Endothelial cell of umbilical vein (primary cell): ENCODE data around the gene MMRN1. TPM values are rescaled to one million over a fixed set of nuclear protein-coding genes. Genes with fewer than 3 reads are reported as not detected.

ENCODE experiments used
- BruUV-seq: library from RNA; stranded (reverse); fragments of 400-500 nt; replicated peaks from 2 replicates; lab custom pipeline; 2021; lab: Mats Ljungman, UMichigan
- CTCF ChIA-PET: fragments of 300-600, 350-600 bp; sonication (Branson Sonifier 250); formaldehyde crosslinking; loops from one replicate; lab custom pipeline; 2021; ENCODE audit warnings: antibody characterized with exemption, inconsistent platforms; lab: Charles Lee
- POLR2A ChIA-PET: fragments of 300-600, 350-600 bp; sonication (Branson Sonifier 250); formaldehyde crosslinking; loops from one replicate; lab custom pipeline; 2021; ENCODE audit warnings: antibody characterized with exemption, inconsistent platforms; lab: Charles Lee
- DNase-seq: peaks from one replicate; pipeline ENCODE4 v3.0.0-alpha.2; 2011; ENCODE audit warnings: low read depth, low spot score
- FAIRE-seq: peaks from 2 replicates; lab custom pipeline; 2011; peaks lifted over from hg19 to GRCh38; lab: Jason Lieb, UNC
- H2AFZ ChIP-seq: 2 replicates; pipeline ENCODE4 v1.6.0; 2012; ENCODE audit warnings: low read depth, low read length, control low read depth, inconsistent platforms
- H3K27ac ChIP-seq: 2 replicates; pipeline ENCODE4 v1.5.1; 2011; ENCODE audit warnings: low read depth, mild to moderate bottlenecking, control low read depth, low read length, moderate library complexity; ENCODE audit not compliant: insufficient read depth
- H3K27me3 ChIP-seq, 2 experiments: 2 replicates each; pipeline versions ENCODE4 v1.6.0 to v1.6.1; 2011; ENCODE audit warnings: low read length in 2 of 2, mixed read lengths in 1 of 2; ENCODE audit not compliant: control insufficient read depth in 2 of 2, insufficient read depth in 2 of 2
- H3K36me3 ChIP-seq, 2 experiments: 2 replicates in 1 of 2; 3 replicates in 1 of 2; pipeline ENCODE4 v1.5.1; 2011; ENCODE audit warnings: low read length in 2 of 2, mild to moderate bottlenecking in 1 of 2, moderate library complexity in 1 of 2; ENCODE audit not compliant: control insufficient read depth in 2 of 2, insufficient read depth in 2 of 2; ENCODE audit errors: extremely low read depth in 1 of 2
- H3K4me1 ChIP-seq: 3 replicates; pipeline ENCODE4 v1.5.1; 2011; ENCODE audit warnings: mild to moderate bottlenecking, low read length; ENCODE audit not compliant: control insufficient read depth, insufficient read depth; ENCODE audit errors: extremely low read depth
- H3K4me2 ChIP-seq: 2 replicates; pipeline ENCODE4 v1.6.1; 2011; ENCODE audit warnings: low read length, control low read depth, mixed read lengths; ENCODE audit not compliant: insufficient read depth
- H3K4me3 ChIP-seq, 3 experiments: fragments of 200-600 bp in 1 of 3; sonication (generic), shearing (Covaris generic) in 1 of 3; replicated peaks in 1 of 3; 2 replicates each; pipeline ENCODE4 v1.5.1; 2011 to 2016; ENCODE audit warnings: control low read depth in 3 of 3, low read length in 3 of 3, mild to moderate bottlenecking in 2 of 3, inconsistent platforms in 1 of 3, low read depth in 1 of 3, moderate library complexity in 1 of 3; ENCODE audit not compliant: insufficient read depth in 1 of 3
- H3K79me2 ChIP-seq: 2 replicates; pipeline ENCODE4 v1.6.0; 2012; ENCODE audit warnings: low read length, inconsistent platforms; ENCODE audit not compliant: control insufficient read depth, insufficient read depth
- H3K9ac ChIP-seq: replicated peaks from 2 replicates; pipeline ENCODE3; 2011; ENCODE audit warnings: low read length, control low read depth; ENCODE audit not compliant: insufficient read depth; ENCODE audit errors: extremely low read depth
- H3K9me1 ChIP-seq: replicated peaks from 3 replicates; pipeline ENCODE4 v1.6.0; 2011; ENCODE audit warnings: mild to moderate bottlenecking, low read length; ENCODE audit not compliant: control insufficient read depth, insufficient read depth; ENCODE audit errors: extremely low read depth
- H3K9me3 ChIP-seq: replicated peaks from 2 replicates; pipeline ENCODE4 v1.5.1; 2012; ENCODE audit warnings: low read length, inconsistent platforms; ENCODE audit not compliant: control insufficient read depth, insufficient read depth
- H4K20me1 ChIP-seq: replicated peaks from 2 replicates; pipeline ENCODE3; 2011; ENCODE audit warnings: mild to moderate bottlenecking, low read length; ENCODE audit not compliant: control insufficient read depth, insufficient read depth; ENCODE audit errors: extremely low read depth
- EZH2 ChIP-seq: IDR thresholded peaks from 2 replicates; pipeline ENCODE4 v1.6.1; 2012; ENCODE audit warnings: borderline replicate concordance, low read depth, mild to moderate bottlenecking, moderate library complexity, low read length, inconsistent platforms; ENCODE audit not compliant: severe bottlenecking
- FOS ChIP-seq: IDR thresholded peaks from 2 replicates; pipeline ENCODE4 v1.6.1; 2011; ENCODE audit warnings: mild to moderate bottlenecking, low read length, moderate library complexity, borderline replicate concordance; ENCODE audit not compliant: insufficient read depth
- GATA2 ChIP-seq: IDR thresholded peaks from 2 replicates; pipeline ENCODE4 v1.7.0; 2011; ENCODE audit warnings: low read depth, mild to moderate bottlenecking, moderate library complexity, mixed read lengths, low read length; ENCODE audit not compliant: insufficient read length, insufficient read depth
- JUN ChIP-seq: IDR thresholded peaks from 2 replicates; pipeline ENCODE4 v1.6.1; 2011; ENCODE audit warnings: borderline replicate concordance, low read depth; ENCODE audit not compliant: insufficient read length, insufficient read depth
- MYC ChIP-seq: IDR thresholded peaks from one replicate; pipeline ENCODE4 v1.6.1; 2011; ENCODE audit warnings: mild to moderate bottlenecking, low read depth, low read length
- POLR2A ChIP-seq: IDR thresholded peaks from 2 replicates; pipeline ENCODE4 v1.6.1; 2012; ENCODE audit warnings: low read depth, mild to moderate bottlenecking, control low read depth, low read length
- POLR2AphosphoS5 ChIP-seq: IDR thresholded peaks from 2 replicates; pipeline ENCODE4 v1.6.1; 2012; ENCODE audit warnings: low read depth, mild to moderate bottlenecking, control low read depth, low read length, moderate library complexity; ENCODE audit not compliant: insufficient read depth
- dilution Hi-C: fragments of 300-500 bp; cut with MboI; formaldehyde crosslinking; loops from one replicate; pipeline ENCODE4 v1.15.0; 2019; ENCODE audit warnings: low sequenced_read_pairs; ENCODE audit not compliant: extremely low pct_ligation_motif_present
- intact Hi-C: fragments of 100-400 bp; cut with micrococcal nuclease; formaldehyde crosslinking; loops from one replicate; pipeline ENCODE4 v1.10.0; 2022
- polyA plus RNA-seq, 4 experiments: library from polyadenylated mRNA; depleted of rRNA in 3 of 4; stranded (reverse) in 3 of 4; unstranded in 1 of 4; fragments of >200 nt; gene quantifications; 2 replicates each; pipeline versions ENCODE4 v1.2.1 to v1.2.3, GENCODE V29; 2011 to 2012; ENCODE audit warnings: missing spikeins in 1 of 4
- total RNA-seq: library from RNA; stranded (reverse); gene quantifications from 2 replicates; pipeline ENCODE4 v1.2.3, GENCODE V29; 2021
- TF ChIP-seq, protein P1 (sequence below), 2 donors: IDR thresholded peaks; 1 replicate in 1 of 2; 2 replicates in 1 of 2; pipeline ENCODE4 v1.5.1; 2011; ENCODE audit warnings: low read length in 2 of 2, mild to moderate bottlenecking in 2 of 2, moderate library complexity in 2 of 2, control low read depth in 1 of 2, inconsistent platforms in 1 of 2, low read depth in 1 of 2; ENCODE audit not compliant: insufficient read depth in 1 of 2; ENCODE audit errors: extremely low read depth in 1 of 2
- TF ChIP-seq, protein P2 (sequence below): IDR thresholded peaks from 2 replicates; pipeline ENCODE4 v1.6.1; 2011; ENCODE audit not compliant: insufficient read depth, insufficient read length

The MMRN1 gene
- total and polyA plus RNA-seq, 2 donors (not counting 3 experiments of a cell fraction or from before 2014, with no cell fraction given), result 143 to 414 TPM

DNA sequence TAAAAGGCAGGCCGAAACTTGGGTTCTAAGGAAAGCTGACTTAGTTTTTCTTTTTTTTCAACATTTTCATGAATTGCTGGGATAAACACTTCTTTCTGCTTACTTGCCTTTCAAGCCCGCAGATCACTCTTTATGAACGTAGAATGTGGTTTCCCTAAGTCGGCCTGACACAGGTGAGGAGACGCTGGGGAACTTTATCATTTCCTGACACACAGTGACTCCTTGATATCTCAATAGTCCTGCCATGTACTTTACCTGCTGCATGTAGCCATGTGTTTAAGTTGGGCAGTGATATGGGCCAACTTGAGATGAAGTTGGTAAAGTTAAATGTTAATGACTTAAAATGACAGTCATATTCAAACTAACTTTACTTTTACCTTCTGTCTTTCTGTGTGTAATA, 31.1 kb upstream of the MMRN1 start:
- H3K79me2 ChIP-seq, result no peaks in the 10 kb centered on the region
- no peaks in the 10 kb centered on the region for H3K27me3 ChIP-seq
- no peaks in the 10 kb centered on the region for H3K4me1 ChIP-seq
- H3K36me3 ChIP-seq, result no peaks in the 10 kb centered on the region
- CTCF ChIA-PET, result no interaction called here
- BruUV-seq, result no TSS peak
- H3K9me3 ChIP-seq, result no peaks in the 10 kb centered on the region
- FAIRE-seq, result no peak
- DNase-seq, result no peak
- H3K9ac ChIP-seq, result no peak overlapping the region
- no peak for TF ChIP-seq MYC
- no peak for TF ChIP-seq FOS
- TF ChIP-seq, protein P1, sequence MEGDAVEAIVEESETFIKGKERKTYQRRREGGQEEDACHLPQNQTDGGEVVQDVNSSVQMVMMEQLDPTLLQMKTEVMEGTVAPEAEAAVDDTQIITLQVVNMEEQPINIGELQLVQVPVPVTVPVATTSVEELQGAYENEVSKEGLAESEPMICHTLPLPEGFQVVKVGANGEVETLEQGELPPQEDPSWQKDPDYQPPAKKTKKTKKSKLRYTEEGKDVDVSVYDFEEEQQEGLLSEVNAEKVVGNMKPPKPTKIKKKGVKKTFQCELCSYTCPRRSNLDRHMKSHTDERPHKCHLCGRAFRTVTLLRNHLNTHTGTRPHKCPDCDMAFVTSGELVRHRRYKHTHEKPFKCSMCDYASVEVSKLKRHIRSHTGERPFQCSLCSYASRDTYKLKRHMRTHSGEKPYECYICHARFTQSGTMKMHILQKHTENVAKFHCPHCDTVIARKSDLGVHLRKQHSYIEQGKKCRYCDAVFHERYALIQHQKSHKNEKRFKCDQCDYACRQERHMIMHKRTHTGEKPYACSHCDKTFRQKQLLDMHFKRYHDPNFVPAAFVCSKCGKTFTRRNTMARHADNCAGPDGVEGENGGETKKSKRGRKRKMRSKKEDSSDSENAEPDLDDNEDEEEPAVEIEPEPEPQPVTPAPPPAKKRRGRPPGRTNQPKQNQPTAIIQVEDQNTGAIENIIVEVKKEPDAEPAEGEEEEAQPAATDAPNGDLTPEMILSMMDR (IDR thresholded peaks at IDR 0.05; ENCODE audit: extremely low read depth in 1 of 2, insufficient read depth in 1 of 2, low read depth in 1 of 2, low read length in 2 of 2), result no peak
- TF ChIP-seq POLR2AphosphoS5, result no peak
- TF ChIP-seq GATA2, result no peak
- TF ChIP-seq EZH2, result no peak
- TF ChIP-seq JUN, result no peak
- TF ChIP-seq, protein P2, sequence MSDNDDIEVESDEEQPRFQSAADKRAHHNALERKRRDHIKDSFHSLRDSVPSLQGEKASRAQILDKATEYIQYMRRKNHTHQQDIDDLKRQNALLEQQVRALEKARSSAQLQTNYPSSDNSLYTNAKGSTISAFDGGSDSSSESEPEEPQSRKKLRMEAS, result no peak
- TF ChIP-seq POLR2A, result no peak
- H3K4me2 ChIP-seq, result no peak overlapping the region
- no peak overlapping the region for H3K4me3 ChIP-seq
- no peaks in the 10 kb centered on the region for H3K9me1 ChIP-seq
- intact Hi-C loops (no loop called here), dilution Hi-C loops (no loop called here)
- H2AFZ ChIP-seq, result no peak overlapping the region
- POLR2A ChIA-PET, result no interaction called here
- no peaks in the 10 kb centered on the region for H4K20me1 ChIP-seq
- no peak overlapping the region for H3K27ac ChIP-seq
